ENCODE data around the gene NLRX1. TPM values are rescaled to one million over a fixed set of nuclear protein-coding genes. Genes with fewer than 3 reads are reported as not detected.
A peak's percentile ranks its signal among the peaks of the same experiment; 100 is the strongest.
"Not testable (repeated sequence)": the region's sequence is repeated elsewhere in the genome, so short reads cannot be mapped to it uniquely, and the experiment has no call there.

Gene NLRX1
- total RNA-seq, 1 donor from 2014 or later = 16.3 TPM

GRCh38 chr11:119181677-119182412 lies 13.3 kb downstream of the NLRX1 start:
- no peak for DNase-seq (ENCODE audit: low spot score)

DNA sequence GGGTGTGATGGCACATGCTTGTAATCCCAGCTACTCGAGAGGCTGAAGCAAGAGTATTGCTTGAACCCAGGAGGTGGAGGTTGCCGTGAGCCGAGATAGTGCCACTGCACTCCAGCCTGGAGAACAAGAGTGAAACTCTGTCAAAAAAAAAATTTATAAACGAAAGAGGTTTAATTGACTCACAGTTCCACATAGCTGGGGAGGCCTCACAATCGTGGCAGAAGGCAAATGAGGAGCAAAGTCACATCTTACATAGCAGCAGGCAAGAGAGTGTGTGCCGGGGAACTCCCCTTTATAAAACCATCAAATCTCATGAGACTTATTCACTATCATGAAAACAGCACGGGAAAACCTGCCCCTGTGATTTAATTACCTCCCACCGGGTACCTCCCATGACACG lies 15.9 kb downstream of the NLRX1 start:
- DNase-seq (ENCODE audit: low spot score) = not testable (repeated sequence)

DNA sequence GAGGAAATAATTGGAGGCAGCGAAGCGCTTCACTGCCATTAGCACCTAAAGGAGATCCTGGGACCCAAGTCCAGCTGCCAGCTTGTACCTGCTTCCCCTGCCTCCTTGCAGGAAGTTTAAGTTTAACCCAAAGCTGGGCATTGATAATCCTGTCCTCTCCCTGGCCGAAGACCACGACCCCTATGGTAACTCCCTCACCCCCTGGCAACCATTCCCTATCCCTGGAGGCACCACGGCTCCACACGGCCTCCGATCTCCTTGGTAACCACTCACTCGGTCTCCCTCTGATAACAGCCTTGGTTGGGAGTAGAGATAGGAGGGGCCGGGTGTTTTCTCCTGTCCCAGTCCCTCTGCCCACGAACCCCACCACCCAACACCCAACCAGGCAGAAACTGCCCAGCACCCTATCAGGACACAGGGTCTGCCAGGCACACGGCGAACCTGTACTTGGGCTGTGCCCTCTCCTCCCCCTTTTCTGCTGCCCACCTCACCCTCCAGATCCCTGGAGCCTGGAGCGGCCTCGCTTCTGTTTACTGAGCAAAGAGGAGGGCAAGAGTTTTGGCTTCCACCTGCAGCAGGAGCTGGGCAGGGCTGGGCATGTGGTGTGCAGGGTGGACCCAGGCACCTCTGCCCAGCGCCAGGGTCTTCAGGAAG lies 17.6 kb downstream of the NLRX1 start:
- DNase-seq (ENCODE audit: low spot score) = no peak

GRCh38 chr11:119187123-119187892 lies 18.8 kb downstream of the NLRX1 start:
- no peak for DNase-seq (ENCODE audit: low spot score)

GRCh38 chr11:119188067-119188466 lies 19.5 kb downstream of the NLRX1 start:
- no peak for DNase-seq (ENCODE audit: low spot score)

GRCh38 chr11:119188887-119189286 lies 20.4 kb downstream of the NLRX1 start:
- DNase-seq (ENCODE audit: low spot score) = no peak

DNA sequence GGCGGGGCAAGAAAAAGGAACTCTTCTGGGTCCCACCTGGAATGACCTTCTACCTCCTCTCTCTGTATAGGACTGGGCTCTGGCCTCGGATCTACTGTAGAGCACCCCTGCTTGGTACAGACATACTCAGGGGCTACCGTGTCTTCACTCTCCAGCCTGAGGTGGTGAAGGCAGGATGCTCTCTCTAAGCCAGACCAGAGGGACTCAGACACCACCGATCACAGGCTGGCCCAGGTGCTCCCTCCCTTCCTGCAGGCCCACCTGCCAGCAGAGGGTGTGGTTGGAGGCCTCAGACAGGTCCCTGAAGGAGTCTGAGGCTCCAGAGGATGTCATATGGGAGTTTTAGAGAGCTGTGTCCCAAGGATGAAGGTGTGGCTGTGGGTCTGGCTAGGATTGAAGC lies 20.9 kb downstream of the NLRX1 start:
- no peak for DNase-seq (ENCODE audit: low spot score)

DNA sequence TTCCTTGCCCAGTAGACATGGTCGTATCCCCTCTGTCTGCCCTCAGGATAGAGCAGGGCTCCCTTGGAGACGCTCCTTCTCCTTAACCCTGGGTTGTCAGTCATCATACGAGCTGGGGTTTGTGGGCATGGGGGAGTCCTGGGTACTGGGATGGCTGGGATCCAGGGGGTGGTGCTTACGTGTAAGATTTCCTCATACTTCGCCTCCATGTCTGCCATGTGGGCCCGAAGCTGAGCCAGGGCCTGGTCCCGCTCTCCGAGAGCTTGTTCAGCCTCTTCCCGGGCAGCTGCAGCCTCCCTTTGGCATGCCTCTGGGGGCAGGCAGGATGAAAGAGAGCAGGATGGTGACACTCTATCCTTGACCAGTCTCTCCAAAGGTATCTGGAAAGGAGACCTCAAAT lies 22.0 kb downstream of the NLRX1 start:
- no peak for DNase-seq (ENCODE audit: low spot score)

DNA sequence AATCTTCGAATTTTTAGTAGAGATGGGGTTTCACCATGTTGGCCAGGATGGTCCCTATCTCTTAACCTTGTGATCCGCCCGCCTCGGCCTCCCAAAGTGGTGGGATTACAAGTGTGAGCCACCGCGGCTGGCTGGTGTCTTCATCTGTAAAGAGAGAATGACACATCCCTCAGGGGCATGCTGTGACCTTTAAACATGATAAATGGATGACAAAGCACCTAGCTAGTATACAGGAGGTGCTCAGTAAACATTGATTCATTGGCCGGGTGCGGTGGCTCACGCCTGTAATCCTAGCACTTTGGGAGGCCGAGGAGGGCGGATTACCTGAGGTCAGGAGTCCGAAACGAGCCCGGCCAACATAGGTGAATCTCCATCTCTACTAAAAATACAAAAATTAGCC lies 22.7 kb downstream of the NLRX1 start:
- not testable (repeated sequence) for DNase-seq (ENCODE audit: low spot score)

GRCh38 chr11:119192111-119192510 lies 23.6 kb downstream of the NLRX1 start:
- DNase-seq (ENCODE audit: low spot score) = no peak

DNA sequence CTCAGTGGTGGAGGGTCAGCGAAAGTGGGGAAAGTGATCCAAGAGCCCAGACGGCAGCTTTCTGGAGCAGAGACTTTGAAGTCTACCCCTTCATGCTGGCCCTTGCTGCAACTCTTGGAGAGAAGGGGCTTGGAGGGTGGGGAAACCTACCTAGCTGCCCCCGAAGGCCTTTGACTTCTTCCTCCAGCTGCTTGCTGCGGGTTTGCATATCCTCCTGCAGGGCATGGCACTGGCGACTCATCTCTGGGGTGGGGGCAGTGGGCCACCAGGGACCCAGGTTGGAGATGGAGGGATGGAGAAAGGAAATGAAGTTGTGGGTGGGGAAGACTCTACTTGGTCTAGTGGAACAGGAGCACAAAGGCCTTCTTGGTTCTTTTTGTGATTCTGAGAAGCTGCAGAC lies 24.5 kb downstream of the NLRX1 start:
- DNase-seq (ENCODE audit: low spot score) = no peak

- no peak for DNase-seq (ENCODE audit: low spot score)
Measured at GRCh38 chr11:119193626-119194025, 25.1 kb downstream of the NLRX1 start.

- DNase-seq (ENCODE audit: low spot score) = no peak
Measured at GRCh38 chr11:119194811-119195440, 26.4 kb downstream of the NLRX1 start.

- DNase-seq (ENCODE audit: low spot score) = no peak
Measured at GRCh38 chr11:119195680-119196079, 27.2 kb downstream of the NLRX1 start.

- DNase-seq (ENCODE audit: low spot score) = no peak
Measured at GRCh38 chr11:119196833-119197483, 28.4 kb downstream of the NLRX1 start.

DNA sequence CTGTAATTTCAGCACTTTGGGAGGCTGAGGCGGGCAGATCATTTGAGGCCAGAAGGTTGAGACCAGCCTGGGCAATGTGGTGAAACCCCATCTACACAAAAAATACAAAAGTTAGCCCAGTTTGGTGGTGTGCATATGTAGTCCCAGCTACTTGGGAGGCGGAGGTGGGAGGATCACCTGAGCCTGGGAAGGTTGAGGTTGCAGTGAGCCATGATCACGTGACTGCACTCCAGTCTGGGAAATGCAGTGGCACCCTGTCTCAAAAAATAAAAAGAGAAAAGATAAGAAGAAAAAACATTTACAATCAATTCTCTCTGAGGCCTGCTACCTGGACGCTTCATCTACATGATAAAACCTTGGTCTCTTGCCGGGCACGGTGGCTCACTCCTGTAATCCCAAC lies 30.4 kb downstream of the NLRX1 start:
- DNase-seq (ENCODE audit: low spot score) = no peak

- peak; percentile 37 for DNase-seq (ENCODE audit: low spot score)
Measured at GRCh38 chr11:119201236-119201635, 32.7 kb downstream of the NLRX1 start.

GRCh38 chr11:119202554-119202953 lies 34.0 kb downstream of the NLRX1 start:
- no peak for DNase-seq (ENCODE audit: low spot score)

GRCh38 chr11:119204066-119204465 lies 35.5 kb downstream of the NLRX1 start:
- peak; percentile 20 for DNase-seq (ENCODE audit: low spot score)

GRCh38 chr11:119205080-119205479 lies 36.6 kb downstream of the NLRX1 start:
- DNase-seq (ENCODE audit: low spot score) = peak; percentile 82

Measured in mesenteric fat pad (tissue), 1 donor.